Osteoblast (primary cell): ENCODE data around the gene TIMM44. TPM values are rescaled to one million over a fixed set of nuclear protein-coding genes. Genes with fewer than 3 reads are reported as not detected.

Experiments used
- DNase-seq: peaks from one replicate; pipeline ENCODE4 v3.0.0; 2011; ENCODE audit warnings: low spot score, mixed read lengths; ENCODE audit not compliant: insufficient read length; ENCODE audit errors: missing footprints
- H2AFZ ChIP-seq: 2 replicates; pipeline ENCODE4 v1.6.0; 2011; ENCODE audit warnings: mild to moderate bottlenecking, low read length
- H3K27ac ChIP-seq: 2 replicates; pipeline ENCODE4 v1.5.1; 2011; ENCODE audit warnings: mild to moderate bottlenecking, low read depth, low read length, moderate library complexity
- H3K27me3 ChIP-seq: 2 replicates; pipeline ENCODE4 v1.6.0; 2012; ENCODE audit warnings: mild to moderate bottlenecking, control low read depth, inconsistent platforms, low read length, moderate library complexity; ENCODE audit not compliant: insufficient read depth
- H3K36me3 ChIP-seq: 2 replicates; pipeline ENCODE4 v1.5.1; 2011; ENCODE audit warnings: mild to moderate bottlenecking, low read length, control low read depth, moderate library complexity; ENCODE audit not compliant: insufficient read depth
- H3K4me1 ChIP-seq: 2 replicates; pipeline ENCODE4 v1.5.1; 2011; ENCODE audit warnings: mild to moderate bottlenecking, low read length, control low read depth, moderate library complexity; ENCODE audit not compliant: insufficient read depth
- H3K4me2 ChIP-seq: 2 replicates; pipeline ENCODE4 v1.6.0; 2011; ENCODE audit warnings: mild to moderate bottlenecking, low read length; ENCODE audit not compliant: insufficient read depth
- H3K4me3 ChIP-seq: fragments of 200-600 bp; sonication (generic); 3 replicates; pipeline ENCODE4 v1.5.1; 2012; ENCODE audit warnings: mild to moderate bottlenecking, low read length, inconsistent platforms; ENCODE audit not compliant: insufficient read depth
- H3K79me2 ChIP-seq: 2 replicates; pipeline ENCODE4 v1.6.0; 2012; ENCODE audit warnings: mild to moderate bottlenecking, low read length, control low read depth, inconsistent platforms; ENCODE audit not compliant: insufficient read depth
- H3K9me3 ChIP-seq: 2 replicates; pipeline ENCODE4 v1.5.1; 2011; ENCODE audit warnings: low read depth, low read length, control low read depth
- H4K20me1 ChIP-seq: 2 replicates; pipeline ENCODE4 v1.6.0; 2012; ENCODE audit warnings: mild to moderate bottlenecking, low read length, control low read depth; ENCODE audit not compliant: insufficient read depth
- CTCF ChIP-seq: IDR thresholded peaks from 2 replicates; pipeline ENCODE4 v1.5.1; 2011; ENCODE audit warnings: mild to moderate bottlenecking, low read depth, low read length, moderate library complexity; ENCODE audit errors: extremely low read depth
- total RNA-seq: library from RNA; depleted of rRNA; stranded (reverse); fragments of >200 nt; gene quantifications from 2 replicates; pipeline ENCODE4 v1.2.3, GENCODE V29; 2012

Gene TIMM44
- total RNA-seq, 1 donor: 52.5 TPM

GRCh38 chr19:7907122-7907521 is 36.3 kb downstream of the TIMM44 start:
- H3K4me1 ChIP-seq: peaks cover 16% of the 10 kb centered on the region
- H3K4me3 ChIP-seq: no peak overlapping the region
- no peak overlapping the region for H3K4me2 ChIP-seq
- H4K20me1 ChIP-seq: peaks cover 38% of the 10 kb centered on the region
- no peak for TF ChIP-seq CTCF
- no peaks in the 10 kb centered on the region for H3K27me3 ChIP-seq
- H3K36me3 ChIP-seq: peaks cover 11% of the 10 kb centered on the region
- DNase-seq: peak; percentile 64
- H2AFZ ChIP-seq: no peak overlapping the region
- H3K27ac ChIP-seq: no peak overlapping the region
- peaks cover 49% of the 10 kb centered on the region for H3K79me2 ChIP-seq
- H3K9me3 ChIP-seq: no peaks in the 10 kb centered on the region

GRCh38 chr19:7905859-7906258 is 37.6 kb downstream of the TIMM44 start:
- Histone ChIP-seq H3K4me2 (no peak overlapping the region), H4K20me1 (peaks cover 38% of the 10 kb centered on the region), H3K27me3 (no peaks in the 10 kb centered on the region), H3K27ac (no peak overlapping the region), H3K4me1 (peaks cover 16% of the 10 kb centered on the region), H3K79me2 (peaks cover 49% of the 10 kb centered on the region), H2AFZ (no peak overlapping the region), H3K4me3 (no peak overlapping the region), H3K36me3 (peaks cover 6% of the 10 kb centered on the region), H3K9me3 (no peaks in the 10 kb centered on the region)
- TF ChIP-seq CTCF: no peak
- peak; percentile 69 for DNase-seq

- Histone ChIP-seq H3K79me2 (peaks cover 49% of the 10 kb centered on the region), H3K27me3 (no peaks in the 10 kb centered on the region), H3K9me3 (no peaks in the 10 kb centered on the region), H3K36me3 (peaks cover 2% of the 10 kb centered on the region), H3K4me1 (peaks cover 16% of the 10 kb centered on the region), H3K4me3 (peak overlapping the region; percentile 94), H4K20me1 (peaks cover 36% of the 10 kb centered on the region), H2AFZ (no peak overlapping the region), H3K4me2 (peak overlapping the region; percentile 98), H3K27ac (peak overlapping the region; percentile 80)
- peak; percentile 42 for DNase-seq
- no peak for TF ChIP-seq CTCF
Measured at GRCh38 chr19:7905268-7905667, 38.2 kb downstream of the TIMM44 start.

GRCh38 chr19:7904074-7905020 is 39.1 kb downstream of the TIMM44 start:
- Histone ChIP-seq H3K27ac (peak overlapping the region; percentile 80), H3K36me3 (peaks cover under 1% of the 10 kb centered on the region), H3K4me2 (peak overlapping the region; percentile 98), H4K20me1 (peaks cover 34% of the 10 kb centered on the region), H3K79me2 (peaks cover 49% of the 10 kb centered on the region), H3K9me3 (no peaks in the 10 kb centered on the region), H2AFZ (peak overlapping the region; percentile 70), H3K4me3 (peak overlapping the region; percentile 94), H3K4me1 (peaks cover 16% of the 10 kb centered on the region), H3K27me3 (no peaks in the 10 kb centered on the region)
- TF ChIP-seq CTCF: no peak
- peak; percentile 96 for DNase-seq
